HG03575 (cell line): Measurements from ENCODE around the gene PRKCB.
"Not testable (repeated sequence)": the region's sequence is repeated elsewhere in the genome, so short reads cannot be mapped to it uniquely, and the experiment has no call there.

Experiments used
- ATAC-seq: cut with Tn5 transposase; IDR thresholded peaks from one replicate; pipeline ENCODE4 v1.9.1; 2021; ENCODE audit not compliant: unreplicated experiment, insufficient number of reproducible peaks, low FRiP score; ENCODE audit errors: extremely low read depth

Gene PRKCB

DNA sequence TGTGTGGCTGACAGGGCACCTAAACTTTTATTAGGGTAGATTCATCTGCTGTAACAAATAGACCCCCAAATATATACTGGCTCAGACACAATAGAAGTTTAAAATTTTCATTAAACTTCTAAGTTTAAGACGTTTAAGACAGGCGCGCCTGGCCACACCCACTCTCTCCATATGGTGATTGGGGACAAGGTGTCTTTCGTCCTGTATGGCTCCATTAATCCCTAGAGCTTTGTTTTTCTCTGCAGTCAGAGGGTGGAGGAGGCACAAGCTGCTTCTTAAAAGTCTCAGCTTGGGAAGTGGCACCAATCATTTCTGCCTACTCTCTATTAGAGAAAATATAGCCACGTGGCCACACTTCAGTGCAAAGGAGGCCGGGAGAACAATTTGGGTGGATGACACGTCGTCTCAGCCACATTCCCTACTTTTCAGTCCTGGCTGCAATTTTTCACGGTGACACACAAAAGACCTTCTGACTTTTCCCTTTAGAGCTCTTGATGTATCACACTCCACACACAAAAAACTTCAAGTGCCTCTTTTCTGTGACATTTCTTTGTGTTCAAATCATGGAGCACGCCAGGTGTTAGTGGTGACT lies 294.8 kb downstream of the PRKCB start:
- ATAC-seq, result no peak

- no peak for ATAC-seq
These were observed 295.5 kb downstream of the PRKCB start for GRCh38 chr16:24131294-24131693.

DNA sequence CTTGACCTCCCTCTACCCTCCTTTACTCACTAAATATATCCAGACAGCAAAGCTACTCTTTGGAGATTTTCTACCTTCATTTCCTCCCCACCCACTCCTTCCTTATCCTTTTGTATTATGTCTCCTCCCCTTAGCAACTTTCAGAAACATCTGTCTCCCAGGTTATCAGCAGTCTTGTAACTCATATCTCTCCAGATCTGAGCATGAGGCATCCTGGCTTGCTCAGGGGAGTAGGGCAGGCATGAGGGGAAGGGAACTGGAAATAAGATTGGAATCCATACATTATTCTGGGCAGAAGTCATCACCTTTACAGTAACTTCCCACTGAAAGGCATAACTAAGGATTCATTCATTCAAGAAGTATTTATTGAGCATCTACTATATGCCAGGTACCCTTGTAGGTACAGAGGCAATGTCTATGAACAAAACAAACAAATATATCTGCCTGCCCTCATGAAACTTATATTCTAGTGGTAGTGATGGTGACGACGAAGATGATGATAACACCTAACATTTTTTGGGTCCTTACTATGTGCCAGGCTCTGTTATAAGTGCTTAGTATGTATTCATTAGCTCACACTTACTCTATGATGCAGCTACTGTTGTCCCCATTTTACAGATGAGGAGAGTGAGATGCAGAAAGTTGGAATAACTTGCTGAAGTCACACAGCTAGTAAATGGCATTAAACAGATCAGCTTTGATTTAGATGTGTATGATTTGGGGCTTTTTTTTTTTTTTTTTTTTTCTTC lies 296.4 kb downstream of the PRKCB start:
- ATAC-seq, result no peak

- no peak for ATAC-seq
These were observed 297.0 kb downstream of the PRKCB start for GRCh38 chr16:24132797-24133155.

- no peak for ATAC-seq
These were observed 300.1 kb downstream of the PRKCB start for GRCh38 chr16:24135624-24136565.

- ATAC-seq, result no peak
These were observed 302.2 kb downstream of the PRKCB start for GRCh38 chr16:24138024-24138423.

- ATAC-seq, result no peak
These were observed 302.8 kb downstream of the PRKCB start for GRCh38 chr16:24138575-24138974.

DNA sequence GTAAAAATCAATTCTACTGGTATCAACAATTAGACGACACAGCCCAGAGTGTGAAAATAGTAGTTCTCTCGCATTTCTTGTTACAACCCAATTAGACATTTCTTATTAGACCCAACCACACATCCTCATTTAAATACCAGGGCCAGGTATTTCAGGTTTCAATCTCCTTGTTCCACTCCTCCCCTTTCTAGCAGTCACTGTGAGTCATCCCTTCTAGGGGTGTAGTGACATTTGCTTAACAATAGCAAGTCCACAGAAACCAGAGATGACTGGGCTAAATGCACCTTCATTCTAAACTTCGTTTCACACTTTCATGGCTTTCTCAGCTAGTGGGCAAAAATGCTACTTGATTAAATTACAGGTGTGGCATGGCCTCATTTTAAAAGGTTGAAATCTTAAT lies 303.5 kb downstream of the PRKCB start:
- ATAC-seq, result no peak

- ATAC-seq, result no peak
These were observed 304.9 kb downstream of the PRKCB start for GRCh38 chr16:24140730-24141129.

- ATAC-seq, result no peak
These were observed 305.7 kb downstream of the PRKCB start for GRCh38 chr16:24141466-24141865.

DNA sequence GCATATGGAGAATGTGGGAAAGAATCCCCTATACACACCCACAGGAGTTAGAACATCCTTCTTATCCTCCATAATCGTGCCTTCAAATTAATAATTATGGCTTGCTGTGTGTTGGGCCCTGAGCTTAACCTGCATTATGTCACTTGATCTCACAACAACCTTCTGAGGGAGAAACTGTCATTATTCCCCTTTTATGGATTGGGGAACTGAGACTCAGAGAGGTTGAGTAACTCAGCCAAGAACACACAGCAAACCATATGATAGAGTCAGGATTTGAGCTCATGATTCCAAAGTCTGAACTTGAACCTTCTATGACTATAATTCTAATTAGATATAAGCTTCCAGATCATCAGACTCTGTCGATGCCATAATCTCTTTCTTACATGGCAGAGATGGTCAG lies 306.1 kb downstream of the PRKCB start:
- ATAC-seq, result no peak

- ATAC-seq, result no peak
These were observed 310.1 kb downstream of the PRKCB start for GRCh38 chr16:24145927-24146326.

GRCh38 chr16:24146518-24146917 lies 310.7 kb downstream of the PRKCB start:
- ATAC-seq, result no peak

DNA sequence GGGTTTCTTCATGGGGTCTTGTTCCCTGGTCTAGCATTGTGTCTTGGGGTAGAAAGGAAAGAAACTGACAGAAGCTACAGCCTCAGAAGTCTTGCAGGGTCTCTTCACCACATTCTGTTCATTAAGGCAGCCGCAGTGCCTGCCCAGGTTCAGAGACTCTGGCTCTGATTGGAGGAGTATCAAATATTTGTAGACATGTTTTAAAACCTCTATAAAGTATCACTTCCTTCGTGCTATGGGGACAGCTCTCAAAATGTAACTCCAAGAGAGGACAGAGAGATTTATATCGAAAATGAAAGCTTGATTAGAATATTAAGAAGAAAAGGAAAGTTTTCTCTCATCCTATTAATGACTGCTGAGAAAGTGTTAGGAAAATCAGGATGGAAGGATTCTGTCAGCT lies 313.3 kb downstream of the PRKCB start:
- ATAC-seq, result no peak

DNA sequence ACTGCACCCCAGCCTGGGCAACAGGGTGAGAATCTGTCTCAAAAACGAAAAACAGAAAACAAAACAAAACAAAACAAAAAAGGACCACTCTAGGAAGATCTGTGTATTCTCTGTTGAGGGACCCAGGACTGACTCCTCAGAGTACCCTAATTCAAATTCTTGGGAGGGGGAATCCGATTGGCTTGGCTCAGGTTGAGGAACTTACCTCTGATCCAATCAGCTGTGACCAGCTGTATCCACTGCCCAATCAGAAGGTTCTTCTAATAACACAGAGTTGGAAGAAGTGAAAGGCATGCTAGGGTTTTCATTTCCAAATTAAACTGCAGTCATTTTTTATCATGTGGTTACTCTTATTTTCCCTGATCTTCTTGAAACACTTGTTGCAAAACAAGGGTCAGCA lies 314.5 kb downstream of the PRKCB start:
- ATAC-seq, result no peak

DNA sequence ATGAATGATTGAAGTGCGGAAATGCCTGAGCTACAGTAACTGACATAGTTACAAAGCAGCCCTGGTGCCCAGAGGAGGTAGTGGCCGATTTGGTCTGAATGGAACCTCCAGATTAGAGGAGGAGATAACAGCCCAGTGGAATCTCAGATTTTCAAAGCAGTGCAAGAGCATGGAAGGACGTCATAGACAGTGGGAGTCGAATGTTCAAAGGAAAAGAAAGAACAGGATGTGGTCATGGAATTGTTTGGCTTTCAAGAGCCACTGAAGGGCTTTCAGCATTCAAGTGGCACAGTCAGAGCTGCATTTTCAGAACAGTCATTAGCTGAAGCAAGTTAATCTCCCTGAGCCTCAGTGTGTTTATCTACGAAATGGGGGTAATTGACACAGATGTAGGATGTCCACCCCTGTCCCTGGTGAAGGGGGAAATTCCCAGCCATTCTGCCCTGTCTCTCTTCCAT lies 315.7 kb downstream of the PRKCB start:
- no peak for ATAC-seq

- not testable (repeated sequence) for ATAC-seq
These were observed 316.3 kb downstream of the PRKCB start for GRCh38 chr16:24152048-24152447.

GRCh38 chr16:24152826-24153225 lies 317.0 kb downstream of the PRKCB start:
- ATAC-seq, result no peak

DNA sequence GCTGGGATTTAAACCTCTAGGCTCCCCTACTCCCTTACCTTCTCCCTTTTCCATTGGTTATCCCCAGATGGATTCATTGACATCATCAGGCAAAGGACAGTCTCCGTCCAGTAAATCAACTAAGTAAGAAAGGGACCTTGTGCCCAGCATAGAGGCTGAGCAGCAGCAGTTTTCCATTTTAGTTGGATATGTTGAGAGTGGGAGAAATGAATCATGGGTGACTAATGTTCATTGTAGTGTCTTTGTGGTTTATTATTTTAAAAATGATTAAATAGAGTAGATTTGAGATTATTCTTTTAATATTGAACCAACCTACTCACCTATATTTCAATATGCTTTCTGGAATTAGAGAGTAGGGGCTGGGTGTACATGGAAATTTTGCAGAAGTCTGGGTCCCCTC lies 321.0 kb downstream of the PRKCB start:
- ATAC-seq, result no peak

DNA sequence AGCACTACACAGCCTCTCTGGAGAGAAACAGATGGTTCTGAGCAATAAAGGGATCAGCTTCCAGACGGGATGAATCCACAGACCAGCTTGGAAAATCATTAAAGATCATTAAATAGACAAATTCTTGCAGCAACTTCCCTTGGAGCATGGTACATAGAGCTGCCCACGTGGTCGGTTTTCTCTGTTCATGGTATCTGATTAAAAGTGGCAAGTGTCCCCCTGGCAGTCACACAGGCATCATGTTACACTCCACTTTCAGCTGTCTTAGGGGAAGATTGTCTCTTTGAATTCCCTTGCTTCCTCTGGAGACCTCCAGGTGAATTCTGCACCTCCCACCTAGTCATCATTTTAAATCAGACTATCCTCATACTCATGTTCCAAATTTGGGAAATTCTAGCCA lies 328.2 kb downstream of the PRKCB start:
- ATAC-seq, result no peak
